Ishikawa (cell line): Measurements from ENCODE around the gene PTGER1.
A peak's percentile ranks its signal among the peaks of the same experiment; 100 is the strongest.

Source experiments
- CEBPB ChIP-seq: IDR thresholded peaks from 2 replicates; pipeline ENCODE4 v1.6.1; 2012
- EGR1 ChIP-seq: IDR thresholded peaks from 2 replicates; pipeline ENCODE4 v1.6.1; 2012
- EP300 ChIP-seq: IDR thresholded peaks from 2 replicates; pipeline ENCODE4 v1.6.1; 2012; ENCODE audit warnings: borderline replicate concordance
- NFIC ChIP-seq: IDR thresholded peaks from 2 replicates; pipeline ENCODE4 v1.6.1; 2012
- RAD21 ChIP-seq: IDR thresholded peaks from 2 replicates; pipeline ENCODE4 v1.6.1; 2012; ENCODE audit warnings: low read depth
- YY1 ChIP-seq: IDR thresholded peaks from 2 replicates; pipeline ENCODE4 v1.6.1; 2012; ENCODE audit warnings: low read depth
- ZBTB7A ChIP-seq: IDR thresholded peaks from 2 replicates; pipeline ENCODE4 v1.6.1; 2012; ENCODE audit warnings: low read depth
- TF ChIP-seq, protein P1 (sequence below): IDR thresholded peaks from 2 replicates; pipeline ENCODE4 v1.6.1; 2012

DNA sequence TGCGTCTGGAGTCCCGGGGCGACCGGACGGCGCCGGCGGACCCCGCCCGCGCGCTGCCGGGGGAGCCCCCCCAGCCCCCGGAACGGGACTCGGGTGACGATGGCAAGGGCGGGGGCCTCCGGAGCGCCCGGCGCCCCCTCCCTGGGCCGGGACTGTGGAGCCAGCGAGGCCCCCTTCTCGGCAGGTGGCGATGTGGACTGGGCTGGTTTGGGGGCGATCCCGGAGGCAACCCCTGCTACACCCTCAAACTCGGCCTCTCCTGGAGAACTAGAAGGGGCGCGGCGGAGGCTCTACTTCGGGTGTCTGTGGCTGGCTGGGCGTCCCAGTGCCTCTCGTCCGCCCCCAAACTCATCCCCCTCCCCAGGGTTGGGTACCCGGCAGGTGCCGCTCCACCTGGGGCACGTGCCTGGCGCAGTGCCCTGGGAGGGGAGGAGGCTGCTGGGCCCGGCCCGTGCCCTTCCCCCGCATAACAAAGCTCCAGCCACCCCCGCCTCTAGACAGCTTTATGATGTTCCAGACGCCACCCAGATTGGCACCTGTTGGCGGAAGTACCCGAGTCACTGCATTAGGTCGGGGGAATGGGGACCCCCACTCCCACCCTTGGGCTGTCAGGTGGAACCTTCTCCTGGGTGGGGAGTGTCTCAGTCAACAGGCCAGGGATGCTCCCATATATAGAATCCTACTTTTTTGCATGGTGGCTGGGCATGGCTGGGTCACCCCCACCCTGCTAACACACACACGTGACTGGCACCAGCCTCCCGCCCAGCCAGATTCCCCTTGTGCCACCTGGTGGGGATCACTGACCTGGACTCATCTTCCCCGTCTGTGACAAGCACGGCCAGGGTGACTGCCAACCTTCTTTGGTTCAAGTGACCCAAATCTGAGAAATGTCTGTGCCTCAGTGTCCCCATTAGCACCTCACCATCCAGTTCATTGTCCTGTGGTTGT lies 41.3 kb downstream of the PTGER1 start:
- peak; percentile 73 for TF ChIP-seq EGR1
- TF ChIP-seq, protein P1, sequence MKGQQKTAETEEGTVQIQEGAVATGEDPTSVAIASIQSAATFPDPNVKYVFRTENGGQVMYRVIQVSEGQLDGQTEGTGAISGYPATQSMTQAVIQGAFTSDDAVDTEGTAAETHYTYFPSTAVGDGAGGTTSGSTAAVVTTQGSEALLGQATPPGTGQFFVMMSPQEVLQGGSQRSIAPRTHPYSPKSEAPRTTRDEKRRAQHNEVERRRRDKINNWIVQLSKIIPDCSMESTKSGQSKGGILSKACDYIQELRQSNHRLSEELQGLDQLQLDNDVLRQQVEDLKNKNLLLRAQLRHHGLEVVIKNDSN, result peak; percentile 79
- TF ChIP-seq YY1, result 0 out of 2 replicates have a peak, but pooled peaks have one; percentile 30
- no peak for TF ChIP-seq CEBPB
- TF ChIP-seq ZBTB7A, result peak; percentile 77; the same call in 1 of the 2 replicates
- TF ChIP-seq NFIC, result peak; percentile 88
- no peak for TF ChIP-seq RAD21
- TF ChIP-seq EP300, result no peak
